K562 (cell line): Measurements from ENCODE around the gene C1orf50. TPM values are rescaled to one million over a fixed set of nuclear protein-coding genes. Genes with fewer than 3 reads are reported as not detected.

Source experiments
- ARID1B ChIP-seq: fragments of 450-650 bp; IDR thresholded peaks from 2 replicates; pipeline ENCODE4 v1.6.1; 2016; ENCODE audit warnings: antibody characterized with exemption, mild to moderate bottlenecking, inconsistent platforms
- E2F3 ChIP-seq: fragments of 250-450 bp; sonication (Bioruptor Pico); IDR thresholded peaks from 2 replicates; pipeline ENCODE4 v1.4.0; 2020; ENCODE audit warnings: mild to moderate bottlenecking
- E2F6 ChIP-seq, 2 experiments: IDR thresholded peaks; 2 replicates each; pipeline ENCODE4 v1.6.1; 2011; ENCODE audit warnings: borderline replicate concordance in 1 of 2, control low read depth in 1 of 2, low read depth in 1 of 2, low read length in 1 of 2, mild to moderate bottlenecking in 1 of 2, mixed read lengths in 1 of 2, moderate library complexity in 1 of 2; ENCODE audit not compliant: insufficient read depth in 1 of 2, insufficient read length in 1 of 2, poor library complexity in 1 of 2, severe bottlenecking in 1 of 2; ENCODE audit errors: extremely low read depth in 1 of 2
- FOXJ3 ChIP-seq: sonication (generic); formaldehyde crosslinking; IDR thresholded peaks from 2 replicates; pipeline ENCODE4 v1.4.0; 2020; ENCODE audit warnings: mild to moderate bottlenecking, missing genetic modification reagents
- HMGN3 ChIP-seq: IDR thresholded peaks from 2 replicates; pipeline ENCODE4 v1.6.1; 2011; ENCODE audit warnings: borderline replicate concordance, low read depth, mild to moderate bottlenecking, mixed read lengths, low read length; ENCODE audit not compliant: insufficient read length; ENCODE audit errors: extremely low read depth
- ILK ChIP-seq: fragments of 450-650 bp; IDR thresholded peaks from 2 replicates; pipeline ENCODE4 v1.6.1; 2016; ENCODE audit warnings: missing genetic modification characterization, low read depth, mild to moderate bottlenecking, missing compliant biosample characterization, moderate library complexity, borderline replicate concordance
- MCM3 ChIP-seq: fragments of 450-650 bp; IDR thresholded peaks from 2 replicates; pipeline ENCODE4 v1.6.1; 2016
- NBN ChIP-seq: fragments of 450-650 bp; IDR thresholded peaks from 2 replicates; pipeline ENCODE4 v1.6.1; 2016; ENCODE audit warnings: low read depth, mild to moderate bottlenecking
- NKRF ChIP-seq: fragments of 450-650 bp; IDR thresholded peaks from 2 replicates; pipeline ENCODE4 v1.6.1; 2016; ENCODE audit warnings: borderline replicate concordance
- PHB2 ChIP-seq: fragments of 450-650 bp; IDR thresholded peaks from 2 replicates; pipeline ENCODE4 v1.6.1; 2017; ENCODE audit warnings: low read depth
- PHF21A ChIP-seq: fragments of 450-650 bp; IDR thresholded peaks from 2 replicates; pipeline ENCODE4 v1.6.1; 2017; ENCODE audit warnings: low read depth, borderline replicate concordance
- SMAD1 ChIP-seq: fragments of 150-350 bp; IDR thresholded peaks from 2 replicates; pipeline ENCODE4 v1.6.1; 2014; ENCODE audit warnings: low read length, low read depth; ENCODE audit not compliant: partially characterized antibody
- SNRNP70 ChIP-seq: fragments of 200-400 bp; formaldehyde crosslinking; optimal IDR thresholded peaks from 2 replicates; pipeline ENCODE3; 2017; ENCODE audit warnings: low read depth, low read length
- VEZF1 ChIP-seq: fragments of 200-800 bp; sonication (Bioruptor generic); IDR thresholded peaks from 2 replicates; pipeline ENCODE4 v1.6.1; 2017; ENCODE audit warnings: missing genetic modification characterization, missing compliant biosample characterization
- ZNF354B ChIP-seq: fragments of 250-450 bp; sonication (Bioruptor Pico); IDR thresholded peaks from 2 replicates; pipeline ENCODE4 v1.4.0; 2020
- ZNF445 ChIP-seq: fragments of 250-450 bp; sonication (Bioruptor Pico); IDR thresholded peaks from 2 replicates; pipeline ENCODE4 v1.4.0; 2020; ENCODE audit warnings: low read depth, mild to moderate bottlenecking, moderate library complexity
- ZNF609 ChIP-seq: sonication (generic); formaldehyde crosslinking; IDR thresholded peaks from 2 replicates; pipeline ENCODE4 v1.8.1; 2023; ENCODE audit warnings: missing genetic modification reagents, mild to moderate bottlenecking, borderline replicate concordance
- ZZZ3 ChIP-seq: fragments of 450-650 bp; IDR thresholded peaks from 2 replicates; pipeline ENCODE4 v1.6.1; 2016; ENCODE audit warnings: antibody characterized with exemption, mild to moderate bottlenecking, moderate library complexity
- polyA plus RNA-seq, 8 experiments: library from polyadenylated mRNA; depleted of rRNA in 4 of 8; stranded (reverse) in 5 of 8; unstranded in 3 of 8; fragments of >200 nt; fragmentation: Nextera tagmentation in 2 of 8; fragmentation: Illumina TruSeq in 1 of 8; extraction: Ambion mirVana in 2 of 8; extraction: Trizol in 1 of 8; gene quantifications; 2 replicates each; pipeline versions ENCODE4 v1.2.1 to v1.2.3, GENCODE V29; 2011 to 2014; ENCODE audit warnings: inconsistent platforms in 1 of 8, missing spikeins in 1 of 8
- total RNA-seq, 7 experiments: library from RNA; depleted of rRNA in 6 of 7; stranded (reverse); fragments of >200 nt in 6 of 7; fragmentation: Illumina TruSeq in 2 of 7; extraction: Trizol in 2 of 7; gene quantifications; 2 replicates each; pipeline versions ENCODE4 v1.2.1 to v1.2.3, GENCODE V29; 2011 to 2021; ENCODE audit warnings: low replicate concordance in 1 of 7

The C1orf50 gene
- total and polyA plus RNA-seq, 9 of the 15 experiments (the other 6 are each of a cell fraction or from before 2014, with no cell fraction given) = 0.55 to 13.9 (median 5.2) TPM

GRCh38 chr1:42736152-42736551 lies 30.9 kb upstream of the C1orf50 start (continued):
- no peak for TF ChIP-seq NKRF
- no peak for TF ChIP-seq E2F6 (IDR thresholded peaks at IDR 0.05; ENCODE audit: borderline replicate concordance in 1 of 2, extremely low read depth in 1 of 2, insufficient read depth in 1 of 2, insufficient read length in 1 of 2, low read depth in 1 of 2, low read length in 1 of 2, poor library complexity in 1 of 2, severe bottlenecking in 1 of 2)
- no peak for TF ChIP-seq HMGN3
- no peak for TF ChIP-seq MCM3
- TF ChIP-seq NBN = no peak
- TF ChIP-seq SMAD1 = no peak
- TF ChIP-seq FOXJ3 = no peak
- TF ChIP-seq ILK (tag) = no peak
- no peak for TF ChIP-seq SNRNP70
- TF ChIP-seq PHF21A = no peak
- TF ChIP-seq VEZF1 (CRISPR knock-in tag) = no peak
- TF ChIP-seq PHB2 = no peak
- no peak for TF ChIP-seq ARID1B
- no peak for TF ChIP-seq ZZZ3
- no peak for TF ChIP-seq ZNF609 (CRISPR knock-in tag)
- TF ChIP-seq E2F3 (CRISPR knock-in tag) = no peak
- no peak for TF ChIP-seq ZNF445 (CRISPR knock-in tag)
- no peak for TF ChIP-seq ZNF354B (CRISPR knock-in tag)
